SK-N-MC (cell line): Measurements from ENCODE around the gene HELZ.

Source experiments
- DNase-seq: peaks from one replicate; pipeline ENCODE4 v3.0.0-alpha.2; 2011; ENCODE audit warnings: low read depth, low spot score
- H3K27ac ChIP-seq: fragments of 200-600 bp; sonication (generic); 2 replicates; pipeline ENCODE4 v1.5.1; 2016; ENCODE audit warnings: mixed run types
- H3K36me3 ChIP-seq: fragments of 200-600 bp; sonication (generic); 2 replicates; pipeline ENCODE4 v1.6.1; 2017; ENCODE audit warnings: antibody characterized with exemption, low read length, mixed read lengths; ENCODE audit not compliant: insufficient read depth
- H3K4me3 ChIP-seq: fragments of 200-600 bp; sonication (generic); 2 replicates; pipeline ENCODE4 v1.5.1; 2016
- H3K9ac ChIP-seq: fragments of 200-600 bp; sonication (generic); 2 replicates; pipeline ENCODE4 v1.8.0; 2017; ENCODE audit warnings: mixed run types, mixed read lengths; ENCODE audit not compliant: insufficient read length
- H3K9me3 ChIP-seq: fragments of 200-600 bp; sonication (generic); 2 replicates; pipeline ENCODE4 v1.6.1; 2017; ENCODE audit warnings: low read depth, mild to moderate bottlenecking, antibody characterized with exemption, low read length, moderate library complexity, mixed read lengths
- EZH2 ChIP-seq: fragments of 200-600 bp; sonication (generic); IDR thresholded peaks from one replicate; pipeline ENCODE4 v1.6.1; 2017; ENCODE audit warnings: antibody characterized with exemption
- FOXP2 ChIP-seq: optimal IDR thresholded peaks from 2 replicates; pipeline ENCODE3; 2011; ENCODE audit warnings: mild to moderate bottlenecking, moderate library complexity; ENCODE audit not compliant: insufficient read depth; ENCODE audit errors: extremely low read length, control extremely low read depth
- POLR2AphosphoS5 ChIP-seq: IDR thresholded peaks from 2 replicates; pipeline ENCODE4 v1.6.1; 2012; ENCODE audit warnings: mild to moderate bottlenecking, low read depth, low read length, borderline replicate concordance

Gene HELZ

DNA sequence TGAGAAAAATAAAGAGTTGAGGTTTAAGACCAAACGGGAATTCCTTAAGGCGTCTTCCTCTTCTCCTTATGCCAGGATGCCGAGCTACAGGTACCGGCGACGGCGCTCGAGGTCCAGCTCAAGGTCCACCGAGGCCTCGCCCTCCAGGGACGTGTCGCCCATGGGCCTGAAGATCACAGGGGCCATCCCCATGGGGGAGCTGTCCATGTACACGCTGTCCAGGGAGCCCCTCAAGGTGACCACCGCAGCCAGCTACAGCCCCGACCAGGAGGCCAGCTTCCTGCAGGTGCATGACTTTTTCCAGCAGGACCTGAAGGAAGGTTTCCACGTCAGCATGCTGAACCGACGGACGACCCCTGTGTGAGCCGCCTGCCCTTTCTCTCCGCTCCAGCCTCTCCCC lies 214.4 kb downstream of the HELZ start:
- Histone ChIP-seq H3K9me3 (no peaks in the 10 kb centered on the region), H3K27ac (no peak overlapping the region), H3K9ac (no peak overlapping the region), H3K36me3 (no peaks in the 10 kb centered on the region), H3K4me3 (no peak overlapping the region)
- no peak for DNase-seq
- TF ChIP-seq FOXP2 (no peak), POLR2AphosphoS5 (no peak), EZH2 (no peak)

DNA sequence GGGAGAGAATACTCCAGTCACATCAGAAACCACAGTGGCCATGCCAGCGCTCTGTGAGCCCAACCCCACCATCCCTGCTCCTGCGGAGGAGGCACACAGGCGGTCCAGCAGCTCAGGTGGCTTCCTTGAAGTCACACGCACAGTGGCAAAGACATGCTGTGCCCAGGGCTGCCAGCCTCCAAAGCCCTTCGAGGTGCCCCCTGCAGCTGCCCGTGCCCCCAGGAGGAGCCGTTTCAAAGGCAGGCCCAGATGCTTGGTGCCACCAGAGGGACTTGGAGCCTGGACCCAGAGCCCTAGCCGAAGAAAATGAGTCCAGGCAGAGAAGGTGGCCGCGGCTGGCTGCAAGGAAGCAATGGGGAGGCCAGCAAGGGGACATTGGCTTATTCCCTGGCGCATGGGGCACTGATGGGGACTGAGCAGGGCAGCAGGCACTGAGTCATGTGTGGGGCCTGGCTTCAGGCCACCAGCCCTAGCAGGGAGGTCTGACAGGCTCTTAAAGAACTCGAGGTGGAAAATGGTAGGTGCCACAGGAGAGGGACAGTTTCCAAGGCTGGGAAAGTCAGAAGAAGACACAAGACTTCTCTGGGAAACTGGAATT lies 217.9 kb downstream of the HELZ start:
- no peak overlapping the region for H3K27ac ChIP-seq
- H3K9ac ChIP-seq = no peak overlapping the region
- no peak overlapping the region for H3K4me3 ChIP-seq
- no peaks in the 10 kb centered on the region for H3K9me3 ChIP-seq
- no peak for DNase-seq
- H3K36me3 ChIP-seq = no peaks in the 10 kb centered on the region
- no peak for TF ChIP-seq EZH2
- TF ChIP-seq POLR2AphosphoS5 = no peak
- no peak for TF ChIP-seq FOXP2

DNA sequence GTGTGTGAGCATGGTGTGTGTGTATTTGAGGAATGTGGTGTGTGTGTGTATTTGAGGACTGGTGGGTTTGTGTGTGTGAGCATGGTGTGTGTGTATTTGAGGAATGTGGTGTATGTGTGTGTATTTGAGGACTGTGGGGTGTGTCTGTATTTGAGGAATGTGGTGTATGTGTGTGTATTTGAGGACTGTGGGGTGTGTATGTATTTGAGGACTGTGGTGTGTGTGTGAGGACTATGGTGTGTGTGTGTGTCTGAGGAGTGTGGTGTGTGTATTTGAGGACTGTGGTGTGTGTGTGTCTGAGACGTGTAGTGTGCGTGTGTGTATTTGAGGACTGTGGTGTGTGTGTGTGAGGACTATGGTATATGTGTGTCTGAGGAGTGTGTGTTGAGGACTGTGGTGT lies 218.7 kb downstream of the HELZ start:
- DNase-seq = no peak
- H3K9ac ChIP-seq = no peak overlapping the region
- no peak for TF ChIP-seq EZH2
- TF ChIP-seq FOXP2 = no peak
- TF ChIP-seq POLR2AphosphoS5 = no peak
- no peaks in the 10 kb centered on the region for H3K9me3 ChIP-seq
- H3K4me3 ChIP-seq = no peak overlapping the region
- H3K27ac ChIP-seq = no peak overlapping the region
- H3K36me3 ChIP-seq = no peaks in the 10 kb centered on the region

DNA sequence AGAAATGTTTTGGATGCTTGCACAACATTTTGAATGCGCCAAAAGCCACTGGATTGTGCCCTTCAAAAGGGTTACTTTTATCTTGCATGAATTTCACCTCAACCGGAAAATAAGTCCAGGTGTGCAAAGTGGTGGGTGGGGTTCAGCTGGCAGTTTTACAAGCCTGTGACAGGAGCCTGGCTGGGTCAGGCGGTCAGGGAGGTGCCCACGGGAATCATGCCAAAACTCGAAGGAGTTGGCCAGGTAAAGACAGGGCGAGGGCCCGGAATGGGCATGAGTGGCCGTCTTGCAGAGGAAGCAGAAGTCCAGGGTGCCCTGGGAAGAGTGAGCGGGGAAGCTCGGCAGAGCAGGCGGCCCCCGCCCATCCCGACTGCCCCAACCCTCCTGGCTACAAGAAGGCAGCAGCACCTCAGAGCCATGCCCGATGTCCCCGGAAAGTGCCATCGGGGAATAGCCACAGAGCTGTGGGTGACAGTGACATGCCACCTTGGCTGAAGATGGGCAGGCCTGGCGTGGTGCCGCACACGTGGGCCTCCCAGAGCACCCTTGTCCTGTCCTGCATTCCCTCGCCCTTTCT lies 219.7 kb downstream of the HELZ start:
- no peaks in the 10 kb centered on the region for H3K9me3 ChIP-seq
- no peak overlapping the region for H3K9ac ChIP-seq
- no peak for DNase-seq
- no peaks in the 10 kb centered on the region for H3K36me3 ChIP-seq
- H3K27ac ChIP-seq = no peak overlapping the region
- TF ChIP-seq POLR2AphosphoS5 (no peak), EZH2 (no peak), FOXP2 (no peak)
- H3K4me3 ChIP-seq = no peak overlapping the region

DNA sequence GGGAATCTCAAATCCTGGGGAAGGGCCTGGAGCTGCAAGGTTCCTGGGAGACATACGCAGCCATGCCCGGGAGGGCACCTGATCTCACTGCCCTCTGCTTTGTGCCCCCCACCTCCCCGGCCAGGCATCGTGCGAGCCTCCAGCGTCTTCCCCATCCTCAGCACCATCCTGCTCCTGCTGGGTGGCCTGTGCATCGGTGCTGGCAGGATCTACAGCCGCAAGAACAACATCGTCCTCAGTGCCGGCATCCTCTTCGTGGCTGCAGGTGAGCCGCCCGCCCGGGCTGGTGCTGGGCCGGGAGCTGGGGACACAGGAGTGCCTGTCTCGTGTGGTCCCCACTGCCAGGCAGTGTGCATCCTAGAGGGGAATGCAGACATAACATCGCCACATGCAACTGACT lies 220.3 kb downstream of the HELZ start:
- Histone ChIP-seq H3K9ac (no peak overlapping the region), H3K9me3 (no peaks in the 10 kb centered on the region), H3K36me3 (no peaks in the 10 kb centered on the region), H3K4me3 (no peak overlapping the region), H3K27ac (no peak overlapping the region)
- TF ChIP-seq POLR2AphosphoS5 = no peak
- no peak for TF ChIP-seq EZH2
- no peak for TF ChIP-seq FOXP2
- no peak for DNase-seq

DNA sequence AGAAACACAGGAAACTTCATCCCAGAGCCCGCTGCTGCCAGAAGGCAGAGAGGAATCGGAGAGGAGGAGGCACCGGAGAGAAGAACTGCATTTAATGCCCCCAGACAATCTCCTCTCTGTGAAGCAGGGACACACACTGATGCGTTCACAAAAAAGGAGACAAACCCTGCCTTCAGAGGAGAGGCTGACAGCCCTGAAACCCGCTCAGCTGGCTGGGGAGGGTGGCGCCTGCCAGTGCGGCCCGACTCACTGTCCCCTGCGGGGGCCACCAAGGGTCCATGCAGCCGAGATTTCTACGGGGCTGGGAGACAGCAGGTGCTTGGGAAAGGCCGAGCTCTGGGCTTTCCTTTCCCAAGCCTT lies 222.6 kb downstream of the HELZ start:
- TF ChIP-seq FOXP2 (no peak), EZH2 (no peak), POLR2AphosphoS5 (no peak)
- no peaks in the 10 kb centered on the region for H3K36me3 ChIP-seq

DNA sequence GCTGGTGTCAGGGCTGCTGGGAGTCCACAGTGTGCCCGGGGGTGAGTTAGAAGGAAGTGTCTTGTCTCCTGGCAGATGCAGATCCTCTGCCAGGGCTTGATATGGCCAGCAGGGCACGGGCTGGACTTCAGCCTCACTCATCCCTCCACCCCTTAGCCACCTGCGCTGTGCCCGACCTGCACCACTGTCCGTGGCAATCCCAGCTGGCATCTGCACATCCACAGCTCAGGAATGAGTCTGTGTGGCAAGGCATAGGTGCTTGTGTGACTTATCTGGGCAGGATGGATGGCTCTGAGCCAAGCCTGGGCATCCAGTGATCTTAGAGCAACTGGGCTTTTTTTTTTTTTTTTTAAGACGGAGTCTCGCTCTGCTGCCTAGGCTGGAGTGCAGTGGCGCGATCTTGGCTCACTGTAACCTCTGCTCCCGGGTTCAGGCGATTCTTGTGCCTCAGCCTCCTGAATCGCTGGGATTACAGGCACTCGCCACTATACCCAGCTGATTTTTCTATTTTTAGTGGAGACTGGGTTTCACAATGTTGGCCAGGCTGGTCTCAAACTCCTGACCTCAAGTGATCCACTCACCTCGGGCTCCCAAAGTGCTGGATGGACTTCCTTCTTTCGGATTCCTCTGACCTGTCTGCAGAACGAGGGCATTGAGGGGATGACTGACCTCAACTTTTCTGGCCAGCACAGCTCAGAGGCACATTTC lies 223.1 kb downstream of the HELZ start:
- Histone ChIP-seq H3K36me3 (no peaks in the 10 kb centered on the region), H3K27ac (no peak overlapping the region), H3K9ac (no peak overlapping the region), H3K4me3 (no peak overlapping the region), H3K9me3 (no peaks in the 10 kb centered on the region)
- TF ChIP-seq FOXP2 = no peak
- TF ChIP-seq EZH2 = no peak
- no peak for TF ChIP-seq POLR2AphosphoS5
- no peak for DNase-seq

More for the DNA sequence above, 222.6 kb downstream of the HELZ start:
- H3K9ac ChIP-seq = no peak overlapping the region
- no peaks in the 10 kb centered on the region for H3K9me3 ChIP-seq
- H3K4me3 ChIP-seq = no peak overlapping the region
- no peak overlapping the region for H3K27ac ChIP-seq
- no peak for DNase-seq

DNA sequence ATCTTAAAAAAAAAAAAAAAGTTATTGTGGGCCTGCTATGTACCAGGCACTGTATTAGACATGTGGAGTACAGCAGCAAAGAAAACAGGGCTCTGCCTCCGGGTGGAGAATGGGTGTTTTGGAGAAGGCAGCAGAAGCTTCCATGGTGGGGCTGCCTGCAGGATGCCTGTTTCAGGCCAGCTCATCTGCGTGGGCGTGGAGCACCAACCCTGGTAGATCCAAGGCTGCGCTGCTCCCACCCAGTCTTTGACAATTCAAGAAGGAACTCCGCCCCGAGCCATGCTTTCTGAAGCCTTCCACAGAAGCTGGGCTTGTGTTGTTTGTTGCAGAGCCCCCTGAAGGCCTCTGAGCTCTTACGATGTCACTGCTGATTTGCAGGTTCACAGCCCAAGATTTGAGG lies 223.8 kb downstream of the HELZ start:
- H3K4me3 ChIP-seq = no peak overlapping the region
- H3K9ac ChIP-seq = no peak overlapping the region
- no peak for TF ChIP-seq EZH2
- no peak for TF ChIP-seq POLR2AphosphoS5
- TF ChIP-seq FOXP2 = no peak
- no peaks in the 10 kb centered on the region for H3K9me3 ChIP-seq
- DNase-seq = no peak
- no peak overlapping the region for H3K27ac ChIP-seq
- H3K36me3 ChIP-seq = no peaks in the 10 kb centered on the region
